ENCODE data around the gene ECM1.

GRCh38 chr1:150532860-150533259 lies 25.0 kb downstream of the ECM1 start:
- no peak for TF ChIP-seq EZH2 (IDR thresholded peaks at IDR 0.05; ENCODE audit: insufficient read depth, poor library complexity, severe bottlenecking)
- no peak for TF ChIP-seq EZH2phosphoT487 (IDR thresholded peaks at IDR 0.05; ENCODE audit: insufficient read depth, low read depth)

Data from GM23248 (cell line).